H1 (cell line): ENCODE results near the gene YRDC. TPM values are rescaled to one million over a fixed set of nuclear protein-coding genes. Genes with fewer than 3 reads are reported as not detected.
A peak's percentile ranks its signal among the peaks of the same experiment; 100 is the strongest.

Experiments used
- CTCF ChIA-PET: fragments of 300-600 bp; sonication (Branson Sonifier 250); formaldehyde crosslinking; loops from one replicate; lab custom pipeline; 2021; ENCODE audit not compliant: partially characterized antibody; lab: Charles Lee
- POLR2A ChIA-PET: fragments of 300-600 bp; sonication (Branson Sonifier 250); formaldehyde crosslinking; loops from one replicate; lab custom pipeline; 2021; ENCODE audit warnings: inconsistent platforms; ENCODE audit not compliant: partially characterized antibody; lab: Charles Lee
- DNase-seq, 2 experiments: peaks; one replicate each; pipeline versions ENCODE4 v3.0.0 to v3.0.0-alpha.2; 2010 to 2022; ENCODE audit warnings: low spot score in 2 of 2, low read depth in 1 of 2, mixed read lengths in 1 of 2
- FAIRE-seq: peaks from 2 replicates; lab custom pipeline; 2011; peaks lifted over from hg19 to GRCh38; lab: Jason Lieb, UNC
- H2AFZ ChIP-seq: 2 replicates; pipeline ENCODE4 v1.8.1; 2012; ENCODE audit warnings: low read length, inconsistent platforms
- H2AK5ac ChIP-seq: 2 replicates; pipeline ENCODE4 v1.6.1; 2013; ENCODE audit warnings: low read depth, low read length
- H2BK120ac ChIP-seq: replicated peaks from 2 replicates; pipeline ENCODE3; 2013; ENCODE audit warnings: low read depth, low read length, inconsistent platforms
- H2BK12ac ChIP-seq: 2 replicates; pipeline ENCODE4 v1.6.1; 2013; ENCODE audit warnings: low read depth, low read length
- H2BK15ac ChIP-seq: 2 replicates; pipeline ENCODE4 v1.6.1; 2013; ENCODE audit warnings: low read length
- H2BK20ac ChIP-seq: 2 replicates; pipeline ENCODE4 v1.6.1; 2013; ENCODE audit warnings: low read length
- H2BK5ac ChIP-seq: 2 replicates; pipeline ENCODE4 v1.6.1; 2013; ENCODE audit warnings: low read depth, low read length
- H3K14ac ChIP-seq: 2 replicates; pipeline ENCODE4 v1.6.1; 2013; ENCODE audit warnings: inconsistent platforms; ENCODE audit not compliant: insufficient read length
- H3K18ac ChIP-seq: 2 replicates; pipeline ENCODE4 v1.6.1; 2013; ENCODE audit warnings: low read length; ENCODE audit errors: extremely low read depth
- H3K23ac ChIP-seq: 2 replicates; pipeline ENCODE4 v1.6.1; 2013; ENCODE audit warnings: inconsistent platforms; ENCODE audit not compliant: insufficient read length
- H3K23me2 ChIP-seq: 2 replicates; pipeline ENCODE4 v1.6.1; 2013; ENCODE audit warnings: low read depth, low read length
- H3K27ac ChIP-seq: 2 replicates; pipeline ENCODE4 v1.6.1; 2011; ENCODE audit warnings: low read depth, low read length, inconsistent platforms
- H3K27me3 ChIP-seq, 4 experiments: replicated peaks in 1 of 4; 1 replicate in 1 of 4; 2 replicates in 3 of 4; pipeline versions ENCODE4 v1.6.1 to v1.8.1; 2011 to 2013; ENCODE audit warnings: low read length in 3 of 4, mild to moderate bottlenecking in 3 of 4, inconsistent platforms in 2 of 4, mixed read lengths in 2 of 4, moderate library complexity in 1 of 4; ENCODE audit not compliant: control insufficient read depth in 3 of 4, insufficient read depth in 3 of 4; ENCODE audit errors: extremely low read depth in 1 of 4
- H3K36me3 ChIP-seq, 4 experiments: 2 replicates each; pipeline versions ENCODE4 v1.6.1 to v1.8.1; 2011 to 2013; ENCODE audit warnings: mild to moderate bottlenecking in 4 of 4, low read length in 3 of 4, moderate library complexity in 2 of 4, control low read depth in 1 of 4, inconsistent platforms in 1 of 4; ENCODE audit not compliant: insufficient read depth in 4 of 4, control insufficient read depth in 2 of 4
- H3K4ac ChIP-seq: replicated peaks from 2 replicates; pipeline ENCODE3; 2013; ENCODE audit warnings: low read length, low read depth, mixed read lengths, inconsistent platforms; ENCODE audit not compliant: insufficient read length
- H3K4me1 ChIP-seq, 4 experiments: replicated peaks in 1 of 4; 1 replicate in 1 of 4; 2 replicates in 3 of 4; pipeline versions ENCODE4 v1.6.1 to v1.8.1; 2011 to 2013; ENCODE audit warnings: low read length in 3 of 4, inconsistent platforms in 2 of 4, mixed read lengths in 1 of 4; ENCODE audit not compliant: insufficient read depth in 4 of 4, control insufficient read depth in 3 of 4
- H3K4me2 ChIP-seq, 2 experiments: 2 replicates each; pipeline versions ENCODE4 v1.6.1 to v1.8.1; 2011 to 2013; ENCODE audit warnings: low read depth in 2 of 2, low read length in 2 of 2, control low read depth in 1 of 2, inconsistent platforms in 1 of 2, mild to moderate bottlenecking in 1 of 2; ENCODE audit not compliant: insufficient read depth in 1 of 2
- H3K4me3 ChIP-seq, 4 experiments: fragments of 200-600, 300-600 bp in 1 of 4; sonication (generic), shearing (Covaris generic), sonication (Bioruptor Twin) in 1 of 4; 2 replicates each; pipeline versions ENCODE4 v1.5.1 to v1.8.1; 2011 to 2016; ENCODE audit warnings: low read length in 4 of 4, low read depth in 3 of 4, control low read depth in 2 of 4, inconsistent platforms in 2 of 4, mild to moderate bottlenecking in 2 of 4, mixed read lengths in 1 of 4, moderate library complexity in 1 of 4; ENCODE audit not compliant: insufficient read depth in 2 of 4; ENCODE audit errors: extremely low read depth in 1 of 4
- H3K56ac ChIP-seq: replicated peaks from 2 replicates; pipeline ENCODE3; 2013; ENCODE audit warnings: low read depth, mild to moderate bottlenecking, mixed read lengths, low read length, inconsistent platforms; ENCODE audit not compliant: insufficient read length
- H3K79me1 ChIP-seq: 2 replicates; pipeline ENCODE4 v1.6.1; 2013; ENCODE audit warnings: low read depth, low read length, control low read depth
- H3K79me2 ChIP-seq, 2 experiments: 2 replicates each; pipeline versions ENCODE4 v1.6.1 to v1.8.1; 2012 to 2013; ENCODE audit warnings: low read length in 2 of 2, mild to moderate bottlenecking in 2 of 2, inconsistent platforms in 1 of 2; ENCODE audit not compliant: insufficient read depth in 2 of 2, control insufficient read depth in 1 of 2
- H3K9ac ChIP-seq, 4 experiments: replicated peaks in 1 of 4; 1 replicate in 1 of 4; 2 replicates in 3 of 4; pipeline versions ENCODE4 v1.6.1 to v1.8.1; 2011 to 2013; ENCODE audit warnings: low read depth in 3 of 4, low read length in 3 of 4, control low read depth in 2 of 4, mild to moderate bottlenecking in 2 of 4, moderate library complexity in 2 of 4, inconsistent platforms in 1 of 4; ENCODE audit errors: extremely low read depth in 1 of 4
- H3K9me3 ChIP-seq, 2 experiments: 2 replicates each; pipeline versions ENCODE4 v1.6.1 to v1.8.1; 2012 to 2013; ENCODE audit warnings: mild to moderate bottlenecking in 2 of 2, moderate library complexity in 2 of 2, control low read depth in 1 of 2, inconsistent platforms in 1 of 2, low read depth in 1 of 2, low read length in 1 of 2, mixed read lengths in 1 of 2; ENCODE audit not compliant: insufficient read depth in 2 of 2
- H4K20me1 ChIP-seq, 2 experiments: replicated peaks in 1 of 2; 2 replicates each; pipeline versions ENCODE3 to v1.8.1; 2011 to 2013; ENCODE audit warnings: inconsistent platforms in 2 of 2, low read length in 2 of 2, mild to moderate bottlenecking in 1 of 2; ENCODE audit not compliant: insufficient read depth in 2 of 2, control insufficient read depth in 1 of 2
- H4K5ac ChIP-seq: 2 replicates; pipeline ENCODE4 v1.6.1; 2013; ENCODE audit warnings: low read length, low read depth, mixed read lengths, inconsistent platforms; ENCODE audit not compliant: insufficient read length
- H4K8ac ChIP-seq: 2 replicates; pipeline ENCODE4 v1.8.0; 2013; ENCODE audit warnings: mild to moderate bottlenecking, moderate library complexity, low read length, inconsistent platforms; ENCODE audit not compliant: insufficient read depth; ENCODE audit errors: extremely low read depth
- H4K91ac ChIP-seq: replicated peaks from 2 replicates; pipeline ENCODE3; 2013; ENCODE audit warnings: low read length, mixed read lengths, inconsistent platforms; ENCODE audit not compliant: insufficient read length
- CEBPB ChIP-seq: IDR thresholded peaks from 2 replicates; pipeline ENCODE4 v1.6.1; 2012; ENCODE audit warnings: low read depth, low read length
- KDM5A ChIP-seq: fragments of 200-600 bp; IDR thresholded peaks from 2 replicates; pipeline ENCODE4 v1.7.1; 2012; ENCODE audit warnings: mild to moderate bottlenecking, low read length, inconsistent platforms, mixed read lengths
- polyA plus RNA-seq, 7 experiments: library from polyadenylated mRNA; depleted of rRNA in 3 of 7; stranded (reverse) in 5 of 7; unstranded in 2 of 7; fragments of >200 nt in 5 of 7; fragments of 200-250 nt in 2 of 7; gene quantifications; 1 replicate in 5 of 7; 2 replicates in 1 of 7; 4 replicates in 1 of 7; pipeline versions ENCODE4 v1.2.1 to v1.2.3, GENCODE V29; 2011 to 2013; ENCODE audit warnings: missing spikeins in 2 of 7, mixed read lengths in 2 of 7
- total RNA-seq: library from RNA; stranded (reverse); fragmentation: NEBNext Ultra II Directional; extraction: Animal tissue kit (Norgen Biotek cat#: 25700); gene quantifications from 2 replicates; pipeline ENCODE4 v1.2.1, GENCODE V29; 2021
- TF ChIP-seq, protein P1 (sequence below): IDR thresholded peaks from 2 replicates; pipeline ENCODE4 v1.6.1; 2012; ENCODE audit warnings: inconsistent platforms

The YRDC gene
- total and polyA plus RNA-seq, 2 of the 8 experiments (the other 6 are each of a cell fraction or from before 2014, with no cell fraction given), result 21.1 to 21.6 TPM

- no peak overlapping the region for H3K4me3 ChIP-seq
- H4K91ac ChIP-seq, result no peak overlapping the region
- ChIA-PET CTCF (interaction anchor here (0.8 to 2.4 kb wide), 6 partner anchors 10 to 175 kb away, joined by 3 to 22 read pairs (median 4); partner anchors contain the start of gene MTF1), POLR2A (interaction anchor here (0.9 kb wide), 1 partner anchor 44 kb away, joined by 3 read pairs; no protein-coding TSS in a partner anchor)
- no peak overlapping the region for H2BK15ac ChIP-seq
- H2BK20ac ChIP-seq, result no peak overlapping the region
- no peak overlapping the region for H2AK5ac ChIP-seq
- no peak overlapping the region for H3K56ac ChIP-seq
- H3K23me2 ChIP-seq, result no peaks in the 10 kb centered on the region
- no peak overlapping the region for H3K4me2 ChIP-seq
- H3K36me3 ChIP-seq, result peaks cover 0 to 7% (median 2%) of the 10 kb centered on the region in 4 experiments; a peak in 3 of 8 replicates
- H2BK12ac ChIP-seq, result no peak overlapping the region
- peaks cover 0 to 46% of the 10 kb centered on the region in 2 experiments; a peak in 2 of 4 replicates for H3K79me2 ChIP-seq
- H3K27ac ChIP-seq, result no peak overlapping the region
- DNase-seq (no peak), FAIRE-seq (no peak)
- H2AFZ ChIP-seq, result no peak overlapping the region
- TF ChIP-seq KDM5A (no peak), CEBPB (peak; percentile 50; the same call in 1 of the 2 replicates)
- TF ChIP-seq, protein P1, sequence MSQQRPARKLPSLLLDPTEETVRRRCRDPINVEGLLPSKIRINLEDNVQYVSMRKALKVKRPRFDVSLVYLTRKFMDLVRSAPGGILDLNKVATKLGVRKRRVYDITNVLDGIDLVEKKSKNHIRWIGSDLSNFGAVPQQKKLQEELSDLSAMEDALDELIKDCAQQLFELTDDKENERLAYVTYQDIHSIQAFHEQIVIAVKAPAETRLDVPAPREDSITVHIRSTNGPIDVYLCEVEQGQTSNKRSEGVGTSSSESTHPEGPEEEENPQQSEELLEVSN, result no peak
- H3K9me3 ChIP-seq, result no peaks in the 10 kb centered on the region
- peaks cover 0 to 6% of the 10 kb centered on the region in 2 experiments for H4K20me1 ChIP-seq
- no peak overlapping the region for H3K9ac ChIP-seq
- H3K18ac ChIP-seq, result no peak overlapping the region
- H4K5ac ChIP-seq, result no peak overlapping the region
- no peak overlapping the region for H2BK120ac ChIP-seq
- no peak overlapping the region for H3K4ac ChIP-seq
- H3K79me1 ChIP-seq, result peaks cover 12% of the 10 kb centered on the region
- no peak overlapping the region for H4K8ac ChIP-seq
- H3K14ac ChIP-seq, result no peak overlapping the region
- no peak overlapping the region for H2BK5ac ChIP-seq
- H3K23ac ChIP-seq, result no peak overlapping the region
- no peaks in the 10 kb centered on the region for H3K4me1 ChIP-seq
- H3K27me3 ChIP-seq, result no peaks in the 10 kb centered on the region
These were observed 43.3 kb upstream of the YRDC start for GRCh38 chr1:37851262-37851661.
